SK-N-SH treated with all-trans-retinoic acid at 6 μM for 48 hours (cell line): Measurements from ENCODE around the gene FXYD6.

Experiments used
- ARNTL ChIP-seq: fragments of 450-650 bp; formaldehyde crosslinking; IDR thresholded peaks from 2 replicates; pipeline ENCODE4 v1.5.0; 2020; ENCODE audit warnings: low read depth, mild to moderate bottlenecking, moderate library complexity, borderline replicate concordance
- BACH2 ChIP-seq: fragments of 250-450 bp; sonication (Bioruptor Pico); IDR thresholded peaks from 2 replicates; pipeline ENCODE4 v1.9.0; 2021; ENCODE audit warnings: mild to moderate bottlenecking, borderline replicate concordance
- CREB5 ChIP-seq: fragments of 250-450 bp; sonication (Bioruptor Pico); IDR thresholded peaks from 2 replicates; pipeline ENCODE4 v1.5.1; 2020; ENCODE audit warnings: low read depth, mild to moderate bottlenecking, moderate library complexity
- ISL1 ChIP-seq: fragments of 250-450 bp; sonication (Bioruptor Pico); IDR thresholded peaks from 2 replicates; pipeline ENCODE4 v2.1.2; 2022; ENCODE audit warnings: mild to moderate bottlenecking, moderate library complexity
- OSR1 ChIP-seq: fragments of 250-450 bp; sonication (Bioruptor Pico); IDR thresholded peaks from 2 replicates; pipeline ENCODE4 v1.8.0; 2022; ENCODE audit warnings: moderate library complexity, mild to moderate bottlenecking, inconsistent platforms
- PATZ1 ChIP-seq: fragments of 250-450 bp; sonication (Bioruptor Pico); IDR thresholded peaks from 2 replicates; pipeline ENCODE4 v1.8.0; 2020; ENCODE audit warnings: mild to moderate bottlenecking, moderate library complexity, borderline replicate concordance
- POU6F1 ChIP-seq: fragments of 250-450 bp; sonication (Bioruptor Pico); IDR thresholded peaks from 2 replicates; pipeline ENCODE4 v1.8.0; 2021; ENCODE audit warnings: low read depth, mild to moderate bottlenecking, moderate library complexity, borderline replicate concordance
- PPARA ChIP-seq: fragments of 250-450 bp; sonication (Bioruptor Pico); IDR thresholded peaks from 2 replicates; pipeline ENCODE4 v1.5.0; 2020; ENCODE audit warnings: mild to moderate bottlenecking, borderline replicate concordance
- RARB ChIP-seq: fragments of 250-450 bp; sonication (Bioruptor Pico); IDR thresholded peaks from 2 replicates; pipeline ENCODE4 v1.8.0; 2021; ENCODE audit warnings: mild to moderate bottlenecking, moderate library complexity
- TCF4 ChIP-seq: fragments of 250-450 bp; sonication (Bioruptor Pico); IDR thresholded peaks from 2 replicates; pipeline ENCODE4 v1.8.0; 2021; ENCODE audit warnings: mild to moderate bottlenecking, moderate library complexity, borderline replicate concordance
- ZFP3 ChIP-seq: fragments of 250-450 bp; sonication (Bioruptor Pico); IDR thresholded peaks from 2 replicates; pipeline ENCODE4 v1.5.0; 2020; ENCODE audit warnings: mild to moderate bottlenecking, moderate library complexity
- ZNF70 ChIP-seq: fragments of 450-650 bp; formaldehyde crosslinking; IDR thresholded peaks from 2 replicates; pipeline ENCODE4 v1.5.0; 2020; ENCODE audit warnings: mild to moderate bottlenecking, moderate library complexity

GRCh38 chr11:117793583-117793982 lies 82.9 kb downstream of the FXYD6 start:
- TF ChIP-seq TCF4 (no peak), POU6F1 (CRISPR knock-in tag) (no peak), PATZ1 (CRISPR knock-in tag) (no peak), ARNTL (CRISPR knock-in tag) (no peak), RARB (CRISPR knock-in tag) (no peak), PPARA (CRISPR knock-in tag) (no peak), OSR1 (CRISPR knock-in tag) (no peak), BACH2 (CRISPR knock-in tag) (no peak), ISL1 (no peak), CREB5 (CRISPR knock-in tag) (no peak), ZFP3 (CRISPR knock-in tag) (no peak), ZNF70 (no peak)
